H1 (cell line): ENCODE data around the gene PLD5. TPM values are rescaled to one million over a fixed set of nuclear protein-coding genes. Genes with fewer than 3 reads are reported as not detected.

Experiments used
- CTCF ChIA-PET: fragments of 300-600 bp; sonication (Branson Sonifier 250); formaldehyde crosslinking; loops from one replicate; lab custom pipeline; 2021; ENCODE audit not compliant: partially characterized antibody; lab: Charles Lee
- POLR2A ChIA-PET: fragments of 300-600 bp; sonication (Branson Sonifier 250); formaldehyde crosslinking; loops from one replicate; lab custom pipeline; 2021; ENCODE audit warnings: inconsistent platforms; ENCODE audit not compliant: partially characterized antibody; lab: Charles Lee
- DNase-seq, 2 experiments: peaks; one replicate each; pipeline versions ENCODE4 v3.0.0 to v3.0.0-alpha.2; 2010 to 2022; ENCODE audit warnings: low spot score in 2 of 2, low read depth in 1 of 2, mixed read lengths in 1 of 2
- FAIRE-seq: peaks from 2 replicates; lab custom pipeline; 2011; peaks lifted over from hg19 to GRCh38; lab: Jason Lieb, UNC
- H2AFZ ChIP-seq: 2 replicates; pipeline ENCODE4 v1.8.1; 2012; ENCODE audit warnings: low read length, inconsistent platforms
- H2AK5ac ChIP-seq: 2 replicates; pipeline ENCODE4 v1.6.1; 2013; ENCODE audit warnings: low read depth, low read length
- H2BK120ac ChIP-seq: replicated peaks from 2 replicates; pipeline ENCODE3; 2013; ENCODE audit warnings: low read depth, low read length, inconsistent platforms
- H2BK12ac ChIP-seq: 2 replicates; pipeline ENCODE4 v1.6.1; 2013; ENCODE audit warnings: low read depth, low read length
- H2BK15ac ChIP-seq: 2 replicates; pipeline ENCODE4 v1.6.1; 2013; ENCODE audit warnings: low read length
- H2BK20ac ChIP-seq: 2 replicates; pipeline ENCODE4 v1.6.1; 2013; ENCODE audit warnings: low read length
- H2BK5ac ChIP-seq: 2 replicates; pipeline ENCODE4 v1.6.1; 2013; ENCODE audit warnings: low read depth, low read length
- H3K14ac ChIP-seq: 2 replicates; pipeline ENCODE4 v1.6.1; 2013; ENCODE audit warnings: inconsistent platforms; ENCODE audit not compliant: insufficient read length
- H3K18ac ChIP-seq: 2 replicates; pipeline ENCODE4 v1.6.1; 2013; ENCODE audit warnings: low read length; ENCODE audit errors: extremely low read depth
- H3K23ac ChIP-seq: 2 replicates; pipeline ENCODE4 v1.6.1; 2013; ENCODE audit warnings: inconsistent platforms; ENCODE audit not compliant: insufficient read length
- H3K23me2 ChIP-seq: 2 replicates; pipeline ENCODE4 v1.6.1; 2013; ENCODE audit warnings: low read depth, low read length
- H3K27ac ChIP-seq: 2 replicates; pipeline ENCODE4 v1.6.1; 2011; ENCODE audit warnings: low read depth, low read length, inconsistent platforms
- H3K27me3 ChIP-seq, 4 experiments: replicated peaks in 1 of 4; 1 replicate in 1 of 4; 2 replicates in 3 of 4; pipeline versions ENCODE4 v1.6.1 to v1.8.1; 2011 to 2013; ENCODE audit warnings: low read length in 3 of 4, mild to moderate bottlenecking in 3 of 4, inconsistent platforms in 2 of 4, mixed read lengths in 2 of 4, moderate library complexity in 1 of 4; ENCODE audit not compliant: control insufficient read depth in 3 of 4, insufficient read depth in 3 of 4; ENCODE audit errors: extremely low read depth in 1 of 4
- H3K36me3 ChIP-seq, 4 experiments: 2 replicates each; pipeline versions ENCODE4 v1.6.1 to v1.8.1; 2011 to 2013; ENCODE audit warnings: mild to moderate bottlenecking in 4 of 4, low read length in 3 of 4, moderate library complexity in 2 of 4, control low read depth in 1 of 4, inconsistent platforms in 1 of 4; ENCODE audit not compliant: insufficient read depth in 4 of 4, control insufficient read depth in 2 of 4
- H3K4ac ChIP-seq: replicated peaks from 2 replicates; pipeline ENCODE3; 2013; ENCODE audit warnings: low read length, low read depth, mixed read lengths, inconsistent platforms; ENCODE audit not compliant: insufficient read length
- H3K4me1 ChIP-seq, 4 experiments: replicated peaks in 1 of 4; 1 replicate in 1 of 4; 2 replicates in 3 of 4; pipeline versions ENCODE4 v1.6.1 to v1.8.1; 2011 to 2013; ENCODE audit warnings: low read length in 3 of 4, inconsistent platforms in 2 of 4, mixed read lengths in 1 of 4; ENCODE audit not compliant: insufficient read depth in 4 of 4, control insufficient read depth in 3 of 4
- H3K4me2 ChIP-seq, 2 experiments: 2 replicates each; pipeline versions ENCODE4 v1.6.1 to v1.8.1; 2011 to 2013; ENCODE audit warnings: low read depth in 2 of 2, low read length in 2 of 2, control low read depth in 1 of 2, inconsistent platforms in 1 of 2, mild to moderate bottlenecking in 1 of 2; ENCODE audit not compliant: insufficient read depth in 1 of 2
- H3K4me3 ChIP-seq, 4 experiments: fragments of 200-600, 300-600 bp in 1 of 4; sonication (generic), shearing (Covaris generic), sonication (Bioruptor Twin) in 1 of 4; 2 replicates each; pipeline versions ENCODE4 v1.5.1 to v1.8.1; 2011 to 2016; ENCODE audit warnings: low read length in 4 of 4, low read depth in 3 of 4, control low read depth in 2 of 4, inconsistent platforms in 2 of 4, mild to moderate bottlenecking in 2 of 4, mixed read lengths in 1 of 4, moderate library complexity in 1 of 4; ENCODE audit not compliant: insufficient read depth in 2 of 4; ENCODE audit errors: extremely low read depth in 1 of 4
- H3K56ac ChIP-seq: replicated peaks from 2 replicates; pipeline ENCODE3; 2013; ENCODE audit warnings: low read depth, mild to moderate bottlenecking, mixed read lengths, low read length, inconsistent platforms; ENCODE audit not compliant: insufficient read length
- H3K79me1 ChIP-seq: 2 replicates; pipeline ENCODE4 v1.6.1; 2013; ENCODE audit warnings: low read depth, low read length, control low read depth
- H3K79me2 ChIP-seq, 2 experiments: 2 replicates each; pipeline versions ENCODE4 v1.6.1 to v1.8.1; 2012 to 2013; ENCODE audit warnings: low read length in 2 of 2, mild to moderate bottlenecking in 2 of 2, inconsistent platforms in 1 of 2; ENCODE audit not compliant: insufficient read depth in 2 of 2, control insufficient read depth in 1 of 2
- H3K9ac ChIP-seq, 4 experiments: replicated peaks in 1 of 4; 1 replicate in 1 of 4; 2 replicates in 3 of 4; pipeline versions ENCODE4 v1.6.1 to v1.8.1; 2011 to 2013; ENCODE audit warnings: low read depth in 3 of 4, low read length in 3 of 4, control low read depth in 2 of 4, mild to moderate bottlenecking in 2 of 4, moderate library complexity in 2 of 4, inconsistent platforms in 1 of 4; ENCODE audit errors: extremely low read depth in 1 of 4
- H3K9me3 ChIP-seq, 2 experiments: 2 replicates each; pipeline versions ENCODE4 v1.6.1 to v1.8.1; 2012 to 2013; ENCODE audit warnings: mild to moderate bottlenecking in 2 of 2, moderate library complexity in 2 of 2, control low read depth in 1 of 2, inconsistent platforms in 1 of 2, low read depth in 1 of 2, low read length in 1 of 2, mixed read lengths in 1 of 2; ENCODE audit not compliant: insufficient read depth in 2 of 2
- H4K20me1 ChIP-seq, 2 experiments: replicated peaks in 1 of 2; 2 replicates each; pipeline versions ENCODE3 to v1.8.1; 2011 to 2013; ENCODE audit warnings: inconsistent platforms in 2 of 2, low read length in 2 of 2, mild to moderate bottlenecking in 1 of 2; ENCODE audit not compliant: insufficient read depth in 2 of 2, control insufficient read depth in 1 of 2
- H4K5ac ChIP-seq: 2 replicates; pipeline ENCODE4 v1.6.1; 2013; ENCODE audit warnings: low read length, low read depth, mixed read lengths, inconsistent platforms; ENCODE audit not compliant: insufficient read length
- H4K8ac ChIP-seq: 2 replicates; pipeline ENCODE4 v1.8.0; 2013; ENCODE audit warnings: mild to moderate bottlenecking, moderate library complexity, low read length, inconsistent platforms; ENCODE audit not compliant: insufficient read depth; ENCODE audit errors: extremely low read depth
- H4K91ac ChIP-seq: replicated peaks from 2 replicates; pipeline ENCODE3; 2013; ENCODE audit warnings: low read length, mixed read lengths, inconsistent platforms; ENCODE audit not compliant: insufficient read length
- E2F6 ChIP-seq: IDR thresholded peaks from 2 replicates; pipeline ENCODE4 v1.6.1; 2012; ENCODE audit warnings: inconsistent platforms
- FOSL1 ChIP-seq: IDR thresholded peaks from 2 replicates; pipeline ENCODE4 v1.6.1; 2011; ENCODE audit warnings: mild to moderate bottlenecking, low read depth, low read length, moderate library complexity; ENCODE audit not compliant: insufficient read depth
- NRF1 ChIP-seq: IDR thresholded peaks from 2 replicates; pipeline ENCODE4 v1.6.1; 2011; ENCODE audit warnings: mild to moderate bottlenecking, low read depth, low read length, improper control_type of control experiment
- RAD21 ChIP-seq, 2 experiments: IDR thresholded peaks in 1 of 2; conservative IDR thresholded peaks in 1 of 2; 2 replicates each; pipeline ENCODE4 v1.6.1; 2011; ENCODE audit warnings: low read depth in 2 of 2, low read length in 2 of 2, improper control_type of control experiment in 1 of 2, inconsistent platforms in 1 of 2, mild to moderate bottlenecking in 1 of 2, moderate library complexity in 1 of 2
- SP2 ChIP-seq: IDR thresholded peaks from 2 replicates; pipeline ENCODE4 v1.6.1; 2012; ENCODE audit warnings: mild to moderate bottlenecking, low read length, inconsistent platforms
- WGBS, 2 experiments: shearing (Covaris generic) in 1 of 2; methylation state at CpG; one replicate each; pipeline versions ENCODE4 v1.1.6 to v1.1.7; 2013 to 2015; ENCODE audit warnings: low lambda C conversion rate in 2 of 2, mixed read lengths in 2 of 2, inconsistent platforms in 1 of 2, low coverage in 1 of 2, missing lambda C conversion rate in 1 of 2; ENCODE audit not compliant: insufficient replicate concordance in 2 of 2, insufficient coverage in 1 of 2, insufficient read length in 1 of 2; ENCODE audit errors: extremely low coverage in 1 of 2, missing lambda C conversion rate in 1 of 2; 5-methylcytosine and 5-hydroxymethylcytosine counted together
- polyA plus RNA-seq, 7 experiments: library from polyadenylated mRNA; depleted of rRNA in 3 of 7; stranded (reverse) in 5 of 7; unstranded in 2 of 7; fragments of >200 nt in 5 of 7; fragments of 200-250 nt in 2 of 7; gene quantifications; 1 replicate in 5 of 7; 2 replicates in 1 of 7; 4 replicates in 1 of 7; pipeline versions ENCODE4 v1.2.1 to v1.2.3, GENCODE V29; 2011 to 2013; ENCODE audit warnings: missing spikeins in 2 of 7, mixed read lengths in 2 of 7
- total RNA-seq: library from RNA; stranded (reverse); fragmentation: NEBNext Ultra II Directional; extraction: Animal tissue kit (Norgen Biotek cat#: 25700); gene quantifications from 2 replicates; pipeline ENCODE4 v1.2.1, GENCODE V29; 2021

The PLD5 gene
- total and polyA plus RNA-seq, 2 of the 8 experiments (the other 6 are each of a cell fraction or from before 2014, with no cell fraction given): 0.86 to 8.5 TPM

- no peak overlapping the region for H2AK5ac ChIP-seq
Measured at GRCh38 chr1:242140836-242141235, 383.7 kb downstream of the PLD5 start.

More at GRCh38 chr1:242140836-242141235, 383.7 kb downstream of the PLD5 start:
- H4K91ac ChIP-seq: no peak overlapping the region
- TF ChIP-seq FOSL1: no peak
- no peak for TF ChIP-seq E2F6
- TF ChIP-seq SP2: no peak
- no peak for TF ChIP-seq NRF1
- 0 out of 4 replicates have a peak, but pooled peaks of 1 of the 2 experiments have one; percentile 5 for TF ChIP-seq RAD21 (IDR thresholded peaks at IDR 0.05 in 1 of 2, conservative IDR thresholded peaks at IDR 0.05 in 1 of 2; ENCODE audit: low read depth in 2 of 2, low read length in 2 of 2)
- TF ChIP-seq, all 59 proteins: peak for 1
- no peaks in the 10 kb centered on the region for H4K20me1 ChIP-seq
- H3K27ac ChIP-seq: no peak overlapping the region
- no peaks in the 10 kb centered on the region for H3K79me1 ChIP-seq
- H3K18ac ChIP-seq: no peak overlapping the region
- H2BK15ac ChIP-seq: no peak overlapping the region
- no peak overlapping the region for H2BK5ac ChIP-seq
- POLR2A ChIA-PET: no interaction called here
- no peaks in the 10 kb centered on the region for H3K4me1 ChIP-seq
- no peak overlapping the region for H3K14ac ChIP-seq
- no peak overlapping the region for H3K4me2 ChIP-seq
- H2BK120ac ChIP-seq: no peak overlapping the region
- no peaks in the 10 kb centered on the region for H3K79me2 ChIP-seq
- no peak overlapping the region for H2AFZ ChIP-seq
- CTCF ChIA-PET: interaction anchor here (0.8 to 1.3 kb wide), 2 partner anchors 12 to 17 kb away, joined by 3 to 5 read pairs; no protein-coding TSS in a partner anchor
- no peak overlapping the region for H3K4me3 ChIP-seq
- no peaks in the 10 kb centered on the region for H3K36me3 ChIP-seq
- 88% methylated on average over 1 of the region's 1 CpG; no CpG with 5 or more reads in 1 of the 2 experiments for WGBS, 2 experiments
- no peak overlapping the region for H2BK20ac ChIP-seq
- no peak overlapping the region for H3K23ac ChIP-seq
- peaks cover 0 to 2% of the 10 kb centered on the region in 2 experiments; a peak in 1 of 4 replicates for H3K9me3 ChIP-seq
- no peak overlapping the region for H2BK12ac ChIP-seq
- no peak for DNase-seq
- H3K27me3 ChIP-seq: no peaks in the 10 kb centered on the region
- H3K4ac ChIP-seq: no peak overlapping the region
- no peak overlapping the region for H3K56ac ChIP-seq
- no peak overlapping the region for H4K8ac ChIP-seq
- H3K9ac ChIP-seq: no peak overlapping the region
- no peak for FAIRE-seq
- no peaks in the 10 kb centered on the region for H3K23me2 ChIP-seq
- H4K5ac ChIP-seq: no peak overlapping the region
